C4-2B (cell line): ENCODE data around the gene PRKCB.

ENCODE experiments used
- CTCF ChIP-seq: fragments of 450-650 bp; conservative IDR thresholded peaks from 2 replicates; pipeline ENCODE4 v1.5.1; 2017; ENCODE audit warnings: mild to moderate bottlenecking
- ZFX ChIP-seq: fragments of 450-650 bp; IDR thresholded peaks from 2 replicates; pipeline ENCODE4 v1.6.1; 2017

GRCh38 chr16:24101431-24101830, 265.6 kb downstream of the PRKCB start:
- no peak for TF ChIP-seq CTCF
- TF ChIP-seq ZFX = no peak
